ENCODE data around the gene CA5A.
"Not testable (repeated sequence)": the region's sequence is repeated elsewhere in the genome, so short reads cannot be mapped to it uniquely, and the experiment has no call there.

The CA5A gene

DNA sequence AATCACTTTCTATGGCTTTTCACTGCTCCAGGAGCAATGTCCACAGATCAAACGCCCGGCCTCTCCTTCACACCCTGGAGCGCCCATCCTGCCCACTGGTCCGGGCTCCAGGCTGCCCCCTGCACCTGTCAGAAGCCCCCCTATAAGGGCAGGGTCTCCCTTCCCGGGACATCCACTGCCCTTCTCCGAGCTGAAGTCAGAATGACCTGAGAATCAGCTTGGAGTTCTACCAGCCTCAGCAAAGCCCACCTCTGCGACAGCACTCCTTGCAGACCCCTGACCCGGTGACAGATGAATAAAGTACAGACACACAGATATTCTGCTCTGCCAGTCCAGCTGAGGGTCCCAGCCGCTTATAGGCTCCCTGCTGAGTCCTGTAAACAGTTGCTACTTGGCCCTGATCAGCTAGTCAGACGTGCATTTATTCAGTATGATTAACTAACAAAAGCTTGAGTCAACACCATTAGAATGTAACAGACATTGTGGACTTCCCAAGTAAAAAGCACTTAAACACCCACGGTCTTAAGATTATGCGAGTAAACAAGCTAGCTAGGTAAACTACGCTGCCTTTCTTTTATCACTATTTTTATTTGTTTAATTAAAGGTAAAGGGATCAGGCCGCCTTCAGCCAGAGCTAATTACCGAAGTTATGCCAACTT lies 71.9 kb downstream of the CA5A start:
- DNase-seq, result no peak

DNA sequence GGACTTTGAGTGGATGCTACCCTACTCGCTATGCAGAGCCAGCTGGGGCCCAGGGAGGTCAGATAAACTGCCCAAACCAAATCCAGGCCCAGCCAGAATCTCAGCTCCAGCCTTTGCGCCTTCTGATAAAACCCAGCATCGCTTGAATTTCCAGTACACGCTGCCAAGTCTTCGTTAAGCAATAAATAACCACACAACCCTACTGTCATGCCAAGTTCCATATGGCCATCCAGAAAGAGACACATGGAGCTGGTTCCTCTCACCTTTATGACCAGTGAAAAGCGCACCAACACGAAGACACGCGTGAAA lies 73.0 kb downstream of the CA5A start:
- not testable (repeated sequence) for DNase-seq

DNA sequence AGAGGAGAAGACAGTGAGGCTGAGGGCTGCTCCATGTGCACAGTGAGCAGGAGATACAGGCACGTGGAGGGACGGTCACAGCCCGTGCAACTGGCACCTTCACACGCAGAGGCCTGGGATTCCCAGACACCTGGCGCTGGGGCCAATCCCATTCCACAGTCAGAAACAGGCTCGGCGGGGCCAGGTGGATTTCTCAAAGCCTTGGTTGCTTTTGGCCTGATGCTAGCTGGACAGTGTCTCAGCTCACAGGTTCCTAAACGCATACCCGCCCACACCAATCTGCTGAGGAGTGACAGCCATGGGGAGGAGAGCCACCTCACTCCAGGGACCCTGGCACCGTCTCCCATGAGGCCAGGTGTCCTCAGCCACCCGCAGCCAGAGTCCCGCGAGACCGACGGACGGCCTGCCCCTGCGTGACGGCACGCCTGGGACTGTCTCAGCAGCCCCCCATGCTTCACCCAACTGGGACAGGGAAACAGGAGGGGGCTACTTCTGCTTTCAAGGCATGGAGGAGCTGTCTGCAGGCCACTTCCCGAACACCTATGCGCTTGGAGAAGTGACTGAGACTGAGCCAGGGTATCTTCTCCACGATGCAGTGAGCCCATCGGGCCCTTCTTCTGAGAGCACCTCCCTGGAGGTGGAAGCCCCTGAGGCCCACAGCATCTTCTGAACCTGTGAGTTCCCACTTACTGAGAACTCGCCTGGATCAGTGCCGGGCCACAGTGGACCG lies 73.6 kb downstream of the CA5A start:
- not testable (repeated sequence) for DNase-seq

DNA sequence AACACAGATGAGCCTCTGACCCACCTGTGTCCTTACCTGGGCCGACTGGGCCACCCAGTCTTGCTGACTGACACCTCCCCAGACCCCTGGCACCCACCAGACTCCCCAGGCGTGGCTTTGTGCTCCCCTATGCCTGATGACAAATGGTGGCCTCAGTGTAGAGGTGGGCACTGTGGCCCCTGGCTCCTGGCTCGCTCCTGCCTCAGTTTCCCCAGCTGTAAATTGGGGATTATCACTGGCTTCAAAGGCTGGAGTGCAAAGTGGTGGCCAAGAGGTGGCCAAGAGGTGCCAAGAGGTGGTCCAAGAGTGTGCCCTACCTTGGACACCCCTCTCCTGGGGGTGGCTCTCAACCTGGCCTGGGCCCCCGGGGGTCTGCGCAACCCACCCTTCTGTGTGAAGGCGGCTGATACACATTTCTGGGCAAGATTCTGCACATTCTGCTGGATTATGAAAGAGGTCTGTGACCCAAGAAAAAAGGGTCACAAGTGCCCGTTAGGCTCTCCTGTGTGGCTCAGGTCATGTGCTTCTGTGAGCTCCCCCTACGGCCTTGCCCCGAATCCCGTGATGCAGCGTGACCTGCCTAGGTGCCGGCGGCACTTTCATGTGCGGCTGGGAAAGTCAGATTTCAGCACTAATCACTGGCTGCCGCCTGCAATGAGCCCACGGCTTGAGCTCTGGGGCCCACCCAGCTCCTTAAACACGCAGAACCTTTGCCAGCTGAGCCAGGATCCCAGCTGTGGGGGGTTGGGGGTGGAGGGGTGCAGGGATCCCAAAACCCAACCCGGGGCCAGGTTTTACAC lies 74.8 kb downstream of the CA5A start:
- not testable (repeated sequence) for DNase-seq

DNA sequence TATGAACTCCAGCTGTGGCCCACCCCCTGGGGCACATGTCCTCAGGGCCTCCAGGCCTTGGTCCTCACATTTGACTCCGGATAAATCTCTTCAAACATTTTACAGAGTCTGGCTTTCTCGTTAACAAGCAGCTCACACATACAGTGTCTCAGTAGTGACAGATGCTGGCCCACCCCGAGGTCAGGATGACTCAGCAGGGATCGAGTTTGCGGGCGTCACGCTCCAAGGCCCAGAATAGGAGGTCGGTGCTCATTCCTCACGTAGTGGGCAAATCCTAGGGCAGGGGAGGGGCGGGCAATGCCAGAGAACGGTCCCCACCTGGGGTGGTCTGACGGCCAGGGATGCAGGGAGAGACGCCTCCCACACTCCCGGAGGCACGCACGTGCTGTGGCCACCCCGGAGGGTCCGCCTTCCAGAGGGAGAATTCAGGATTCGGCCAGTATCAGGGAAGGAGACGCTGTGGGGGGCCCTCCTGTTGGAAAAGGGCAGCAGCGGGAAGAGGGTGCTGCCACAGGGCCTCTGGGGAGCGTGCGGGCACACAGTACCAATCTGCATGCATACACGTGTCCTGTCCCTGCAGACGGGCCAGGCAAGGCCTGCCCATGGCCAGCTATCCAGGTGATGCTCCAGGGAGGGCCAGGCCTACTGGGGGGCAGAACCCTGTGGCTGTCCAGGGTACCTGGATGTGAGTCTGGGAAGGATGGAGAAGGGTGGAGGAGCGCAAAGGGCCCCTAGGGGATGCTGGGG lies 75.6 kb downstream of the CA5A start:
- DNase-seq, result no peak

DNA sequence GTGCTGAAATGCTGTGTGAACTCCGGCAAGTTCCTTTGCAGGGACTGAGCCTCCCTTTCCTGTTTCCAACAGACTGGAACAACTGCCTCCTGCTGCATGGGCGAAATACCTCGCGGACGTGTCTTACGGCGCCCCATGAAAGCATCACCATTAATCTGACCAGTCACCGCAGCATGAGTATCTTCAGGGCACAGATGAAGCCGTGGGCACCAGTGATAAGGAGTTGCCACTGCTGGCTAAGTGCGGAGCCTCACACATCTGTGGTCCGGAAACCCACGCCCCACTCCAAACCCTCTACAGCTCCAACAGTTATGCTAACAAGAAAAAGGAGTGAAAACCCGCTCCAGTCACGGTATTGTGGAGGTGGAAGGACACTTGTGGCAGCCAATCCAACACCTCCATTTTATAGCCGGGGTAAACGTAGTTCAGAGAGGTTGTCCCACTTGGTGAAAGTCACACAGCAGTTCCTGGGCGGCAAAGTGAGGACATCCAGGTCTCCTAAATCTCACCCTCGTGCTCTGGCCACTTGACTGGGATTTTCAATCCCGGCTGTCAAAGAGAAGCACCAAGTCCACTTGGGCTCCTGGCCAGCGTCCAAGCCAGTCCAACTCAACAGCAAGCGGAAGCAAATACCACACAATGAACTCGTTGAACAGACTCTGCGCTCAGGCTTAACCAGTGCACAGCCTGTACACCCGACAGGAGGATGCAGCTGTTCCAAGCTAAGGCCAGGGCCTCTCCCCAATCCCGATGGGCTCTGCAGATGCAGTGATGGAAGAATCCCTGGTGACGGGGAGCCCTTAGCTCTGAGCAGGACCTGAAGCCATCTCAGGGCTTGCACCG lies 78.0 kb downstream of the CA5A start:
- DNase-seq, result not testable (repeated sequence)

DNA sequence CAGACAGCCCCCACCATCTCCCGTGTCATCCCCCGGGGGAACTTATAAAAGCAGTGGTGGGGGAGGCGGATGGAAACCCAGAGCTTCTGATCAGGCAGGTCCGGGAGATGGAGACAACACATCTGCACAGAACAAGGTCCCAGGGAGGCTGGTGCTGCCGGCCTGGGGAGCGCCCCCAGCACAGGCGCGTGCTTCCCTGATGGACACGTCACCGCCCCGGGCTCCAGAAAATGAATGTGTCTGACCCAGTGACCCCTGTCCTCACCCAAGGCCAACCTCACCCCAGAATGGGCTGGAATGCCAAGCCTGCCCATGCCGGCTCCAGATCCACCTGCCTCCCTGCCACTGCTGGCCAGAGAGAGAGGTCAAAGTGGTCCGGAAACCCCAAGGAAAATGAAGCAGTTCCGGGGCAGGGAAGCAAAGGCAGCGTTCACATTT lies 79.5 kb downstream of the CA5A start:
- DNase-seq, result no peak

DNA sequence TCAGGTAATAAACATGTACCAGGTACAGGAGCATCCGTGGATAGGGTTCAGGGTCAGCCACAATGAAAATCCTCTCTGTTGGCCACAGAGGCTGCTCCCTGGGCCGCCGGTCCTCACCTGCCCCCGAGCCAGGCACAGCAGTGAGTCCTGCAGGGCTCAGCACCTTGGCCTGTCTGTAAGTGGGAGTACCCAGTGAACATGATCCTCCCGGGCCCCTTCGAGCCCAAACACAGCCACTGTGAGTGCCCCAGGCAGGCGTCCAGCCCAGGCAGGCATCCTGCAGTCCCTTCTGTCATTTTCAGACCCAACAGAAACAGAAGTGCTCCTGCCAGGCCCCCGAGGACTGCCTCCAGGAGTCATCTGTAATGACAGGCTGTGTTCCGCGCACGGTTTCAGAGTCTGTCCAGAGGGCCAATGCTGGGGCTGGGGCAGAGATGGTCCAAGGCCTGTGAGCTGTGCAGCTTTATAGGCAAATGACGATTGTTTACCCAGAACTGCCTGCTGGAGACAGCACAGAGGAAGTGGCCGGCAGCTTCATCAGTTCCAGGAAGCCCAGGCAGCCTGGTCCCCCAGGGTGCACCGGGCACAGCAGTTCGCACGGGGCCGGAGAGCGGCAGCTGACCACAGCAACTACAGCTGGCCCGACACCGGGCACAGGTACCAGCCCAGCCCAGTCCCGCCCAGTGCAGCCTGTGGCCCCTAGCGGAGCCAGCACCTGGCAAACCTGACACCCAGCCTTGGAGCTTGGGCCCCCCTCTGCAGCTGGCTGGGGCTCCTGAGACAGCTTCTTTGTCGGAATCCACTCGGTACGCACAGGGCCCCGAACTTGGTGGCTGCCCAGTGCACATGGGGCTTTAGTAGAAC lies 80.2 kb downstream of the CA5A start:
- DNase-seq, result no peak

DNA sequence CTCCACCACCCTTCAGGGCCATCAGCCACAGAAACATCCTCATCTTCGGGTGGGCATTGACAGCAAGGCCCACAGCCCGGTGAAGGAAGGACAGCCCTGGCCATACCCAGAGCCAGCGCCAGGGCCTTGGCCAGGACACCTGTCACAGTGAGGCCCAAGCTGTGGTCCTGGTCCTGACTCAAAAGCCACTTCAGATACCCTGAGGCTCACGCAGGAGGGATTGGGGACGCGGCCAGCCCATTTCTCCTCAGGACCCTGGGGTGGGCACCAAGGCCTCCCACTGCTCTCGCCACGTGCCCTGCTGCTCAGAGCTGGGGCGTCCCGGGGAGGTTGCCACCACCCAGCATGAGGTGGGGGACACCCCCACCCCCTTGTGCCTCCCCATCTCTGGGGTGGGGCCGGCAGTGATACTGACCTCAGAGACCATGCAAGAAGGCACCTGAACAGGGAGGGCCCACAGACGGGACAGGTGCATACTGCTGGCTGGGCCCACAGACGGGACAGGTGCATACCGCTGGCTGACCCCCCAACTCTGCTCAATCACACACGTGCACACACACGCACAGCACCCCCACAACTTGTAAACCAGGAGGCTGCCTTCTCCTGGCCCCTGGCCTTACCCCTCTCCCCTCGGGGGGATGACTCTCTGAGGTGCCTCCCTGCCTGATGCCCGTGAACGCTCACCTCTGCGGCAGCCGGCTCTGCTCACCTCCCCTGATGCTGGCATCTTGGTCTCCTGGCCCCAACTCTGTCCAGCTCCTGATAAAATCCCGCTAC lies 81.2 kb downstream of the CA5A start:
- DNase-seq, result no peak

DNA sequence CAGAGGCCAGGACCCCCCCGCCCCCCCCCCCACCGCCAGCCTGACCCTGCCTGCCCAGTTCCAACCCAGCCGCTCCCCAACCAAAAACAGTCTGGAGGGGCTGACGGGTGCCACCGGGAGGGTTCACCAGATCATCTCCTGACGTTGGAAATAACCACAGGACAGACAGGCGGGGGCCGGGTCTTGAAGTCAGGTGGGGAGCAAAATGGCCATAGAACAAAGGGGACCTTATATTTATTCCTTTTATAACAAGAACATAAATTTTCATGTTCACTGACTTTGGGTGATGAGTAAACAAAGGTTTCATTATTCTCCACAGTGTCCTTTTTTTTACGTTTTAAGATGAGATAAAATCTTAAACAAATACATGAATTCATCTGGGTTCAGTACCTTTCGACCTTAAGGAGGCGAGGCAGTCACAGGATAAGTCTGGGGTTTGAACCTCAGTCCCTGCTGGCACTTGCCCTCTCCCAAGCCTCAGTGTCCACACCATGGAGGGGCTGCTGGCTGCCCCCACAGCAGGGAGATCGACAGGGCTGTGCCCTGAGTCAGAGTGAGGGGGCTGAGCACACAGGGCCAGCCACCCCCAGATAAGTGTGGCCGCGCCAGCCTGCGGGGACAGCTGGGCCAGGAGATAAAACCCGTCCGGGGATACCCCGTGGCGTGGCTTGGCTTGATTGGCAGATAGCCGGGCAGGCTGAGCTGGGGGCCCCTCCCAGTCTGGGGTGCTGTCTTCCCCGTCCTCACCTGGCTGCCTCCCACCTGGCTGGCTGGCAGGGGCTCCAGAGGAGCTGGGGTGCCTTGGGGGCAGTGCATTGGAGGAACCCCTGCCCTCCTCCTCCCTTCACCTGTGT lies 82.0 kb downstream of the CA5A start:
- no peak for DNase-seq

DNA sequence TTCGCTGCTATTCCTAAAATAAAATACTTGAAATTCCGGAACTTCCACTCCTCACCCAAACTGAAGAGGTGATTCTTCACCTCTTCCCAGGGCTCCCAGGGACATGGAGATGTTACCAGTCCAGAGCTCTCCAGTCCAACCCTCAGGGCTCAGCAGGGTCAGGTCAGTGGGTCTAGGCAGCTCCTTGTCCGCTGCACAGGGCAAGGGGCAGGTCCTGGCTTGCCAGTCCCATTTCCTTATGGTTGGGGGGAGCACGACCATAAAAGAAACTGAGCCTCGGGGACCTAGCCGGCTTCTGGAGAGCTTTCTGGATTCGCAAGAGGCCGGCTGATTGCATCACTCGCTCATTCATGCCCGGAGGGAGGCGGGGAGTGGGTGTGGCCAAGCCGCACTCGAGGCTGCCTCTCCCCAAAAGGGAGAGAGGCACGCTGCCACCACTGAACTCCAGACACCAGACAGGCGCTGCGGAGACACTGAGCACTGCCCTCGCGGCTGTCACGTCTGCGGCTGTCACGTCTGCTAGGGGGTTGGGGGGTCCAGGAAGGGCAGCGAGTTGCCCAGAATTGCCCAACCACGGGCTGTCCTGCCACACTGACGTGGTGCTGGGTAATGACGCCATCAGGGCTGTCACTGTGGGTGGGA lies 82.8 kb downstream of the CA5A start:
- peak; percentile 70 for DNase-seq

DNA sequence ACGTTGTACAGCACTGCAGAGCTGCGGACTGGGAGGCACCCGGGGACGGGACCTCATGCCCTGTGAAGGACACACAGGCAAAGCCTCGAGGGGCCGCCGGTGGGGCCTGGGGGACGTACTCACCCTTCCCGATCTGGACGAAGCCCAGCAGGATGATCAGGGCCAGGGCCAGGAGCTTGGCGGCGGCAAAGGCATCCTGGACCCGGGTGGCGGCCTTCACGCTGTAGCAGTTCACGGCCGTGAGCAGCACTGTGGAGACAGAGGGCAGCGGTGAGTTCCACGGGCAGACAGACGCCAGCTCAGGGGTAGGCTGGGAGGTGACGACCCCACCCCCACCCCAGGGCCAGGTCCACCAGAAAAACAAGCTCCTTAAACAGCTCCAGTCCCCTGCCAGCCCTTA lies 84.7 kb downstream of the CA5A start:
- no peak for DNase-seq

DNA sequence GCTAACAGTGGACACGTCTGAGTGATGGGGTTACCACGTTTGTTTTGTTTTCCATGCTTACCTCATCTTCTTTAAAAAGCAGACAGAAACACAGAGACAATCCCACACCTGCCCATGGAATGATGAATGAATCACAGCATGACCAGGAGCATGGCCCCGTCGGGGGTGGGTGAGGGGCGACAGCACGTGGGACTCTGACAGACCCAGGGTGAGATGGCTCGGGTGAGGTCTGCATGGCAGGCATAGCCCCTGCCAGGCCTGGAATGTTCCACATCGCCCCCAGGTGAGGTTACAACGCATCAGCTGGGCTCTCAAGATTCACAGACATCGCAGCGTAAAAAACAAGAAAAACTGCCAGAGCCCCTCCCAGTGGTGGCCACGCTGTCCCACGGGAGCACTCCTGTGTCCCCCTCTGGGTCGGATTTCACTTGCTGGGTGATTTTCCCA lies 85.2 kb downstream of the CA5A start:
- DNase-seq, result no peak

DNA sequence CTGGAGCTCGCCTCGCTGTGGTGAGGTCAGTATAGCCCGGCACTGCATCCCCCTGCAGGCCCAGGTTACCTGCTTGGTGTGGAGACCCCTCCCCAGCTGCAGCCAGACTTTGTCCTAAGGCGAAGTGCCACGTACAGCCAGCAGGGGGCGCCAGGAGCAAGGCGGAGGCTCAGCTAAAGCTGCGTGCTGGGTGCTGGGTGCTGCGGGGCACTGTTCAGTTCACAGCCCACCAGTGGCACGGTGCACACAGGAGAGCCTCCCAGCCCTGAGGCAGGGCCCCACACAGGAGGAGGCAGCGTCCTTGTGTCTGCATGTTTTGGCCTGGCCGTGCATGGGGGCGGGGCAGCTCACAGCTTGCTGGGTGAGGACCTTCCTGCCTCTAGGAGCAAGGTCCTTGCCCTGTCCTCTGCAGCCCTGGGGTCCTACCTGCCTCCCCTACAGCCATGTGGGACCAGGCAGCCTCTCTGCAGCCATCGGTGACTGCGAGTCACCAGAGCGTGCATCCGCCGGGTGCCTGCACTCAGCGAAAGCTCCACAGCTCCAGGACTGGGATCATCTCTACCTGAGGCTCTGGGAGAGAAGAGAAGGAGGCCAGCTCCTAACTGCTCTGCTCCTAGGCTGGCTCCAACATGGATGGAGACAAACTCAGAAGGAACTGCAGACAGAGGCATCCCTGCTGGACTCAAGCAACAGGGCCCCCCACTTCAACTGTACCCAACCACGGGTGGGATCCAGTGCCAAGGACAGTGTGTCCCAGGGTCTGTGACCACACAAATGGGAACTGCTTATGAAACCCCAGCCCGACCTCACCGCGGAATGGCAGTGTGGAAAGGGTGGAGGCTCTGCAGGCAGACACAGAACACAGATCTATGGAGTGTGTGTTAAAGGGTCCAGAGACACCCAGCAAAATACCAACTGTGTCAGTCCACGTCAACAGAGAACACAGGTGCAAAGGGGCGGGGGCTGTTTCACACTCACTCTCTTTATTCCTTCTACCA lies 86.0 kb downstream of the CA5A start:
- DNase-seq, result peak; percentile 45

DNA sequence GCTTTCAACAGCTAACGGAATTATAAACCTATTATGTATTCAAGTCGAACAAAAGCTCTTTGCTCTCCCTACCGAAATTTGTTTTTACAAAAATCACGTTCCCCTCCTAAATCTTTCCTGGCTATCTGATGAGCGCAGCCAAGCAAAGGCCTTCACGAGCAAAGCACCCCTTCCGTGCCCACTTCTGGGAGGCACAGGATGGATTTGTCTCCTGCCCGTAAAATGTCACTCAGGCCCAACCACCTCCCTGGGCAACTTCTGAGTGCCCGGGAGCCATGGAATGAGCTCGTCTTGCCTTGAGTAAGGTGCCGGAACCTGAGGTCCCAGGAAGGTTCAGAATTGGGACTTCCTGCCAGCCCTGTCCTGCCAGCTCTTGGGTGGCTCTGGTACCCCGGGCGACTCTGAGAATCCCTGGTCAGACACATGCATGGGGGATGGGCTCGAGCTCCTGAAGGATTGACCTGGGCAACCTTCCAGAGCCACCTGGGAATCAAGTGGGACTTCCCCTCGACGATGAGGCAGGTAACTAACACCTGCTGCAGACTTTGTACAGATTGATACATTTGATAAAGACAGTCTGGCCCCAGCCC lies 86.8 kb downstream of the CA5A start:
- DNase-seq, result peak; percentile 45

DNA sequence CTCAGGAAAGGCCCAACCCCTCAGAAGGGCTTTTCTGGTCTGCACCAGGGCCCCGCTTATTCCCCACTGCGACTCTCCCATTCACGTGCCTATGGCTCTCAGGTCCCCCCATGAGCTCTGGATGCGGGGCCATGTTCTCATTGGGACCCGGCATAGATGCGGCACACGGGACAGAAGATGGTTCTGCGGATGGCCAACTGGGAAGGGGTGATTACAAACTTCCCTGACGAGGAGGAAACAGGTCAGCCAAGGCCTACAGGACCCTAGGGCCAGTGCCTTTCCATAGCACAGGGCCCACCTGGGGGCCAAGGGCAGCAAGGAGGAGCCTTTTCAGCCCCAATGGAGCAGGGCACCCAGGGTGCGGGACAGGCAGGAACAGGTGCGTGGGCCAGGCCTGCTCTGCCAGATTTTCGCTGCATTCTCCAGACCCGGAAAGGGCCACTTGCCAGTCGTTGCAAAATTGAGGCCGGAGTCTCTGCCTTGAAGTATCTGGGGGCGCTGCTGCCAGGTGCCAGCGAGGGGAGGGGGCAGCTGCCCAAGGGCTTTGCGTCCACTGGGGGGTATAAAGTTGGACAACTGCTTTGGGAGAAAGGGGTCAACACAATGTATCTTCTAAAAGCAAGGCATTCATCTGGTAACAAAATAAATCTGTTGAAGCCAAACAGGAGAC lies 87.5 kb downstream of the CA5A start:
- no peak for DNase-seq

All from NCI-H1105 treated with DMSO at 0.1 percent for 48 hours (cell line).